NK-92 (cell line): ENCODE data around the gene INAVA.
"Not testable (repeated sequence)": the region's sequence is repeated elsewhere in the genome, so short reads cannot be mapped to it uniquely, and the experiment has no call there.

Source experiments
- DNase-seq: peaks from one replicate; lab custom pipeline; 2025; ENCODE audit not compliant: unreplicated experiment; lab: John Stamatoyannopoulos, UW

The INAVA gene

GRCh38 chr1:200918006-200918405 is 23.3 kb downstream of the INAVA start:
- no peak for DNase-seq

- DNase-seq = no peak
These were observed 24.7 kb downstream of the INAVA start for GRCh38 chr1:200919386-200919785.

- DNase-seq = no peak
These were observed 26.9 kb downstream of the INAVA start for GRCh38 chr1:200921571-200922110.

- no peak for DNase-seq
These were observed 27.7 kb downstream of the INAVA start for GRCh38 chr1:200922406-200922805.

- no peak for DNase-seq
These were observed 28.9 kb downstream of the INAVA start for GRCh38 chr1:200923601-200924000.

- DNase-seq = no peak
These were observed 31.1 kb downstream of the INAVA start for GRCh38 chr1:200925831-200926230.

GRCh38 chr1:200929530-200930278 is 35.0 kb downstream of the INAVA start:
- DNase-seq = no peak

- DNase-seq = not testable (repeated sequence)
These were observed 35.6 kb downstream of the INAVA start for GRCh38 chr1:200930285-200930684.

GRCh38 chr1:200931776-200932175 is 37.1 kb downstream of the INAVA start:
- no peak for DNase-seq

- DNase-seq = no peak
These were observed 40.1 kb downstream of the INAVA start for GRCh38 chr1:200934676-200935245.

GRCh38 chr1:200935286-200935962 is 40.7 kb downstream of the INAVA start:
- DNase-seq = not testable (repeated sequence)

- DNase-seq = no peak
These were observed 44.3 kb downstream of the INAVA start for GRCh38 chr1:200938955-200939354.

GRCh38 chr1:200945111-200945510 is 50.4 kb downstream of the INAVA start:
- no peak for DNase-seq

GRCh38 chr1:200947059-200947566 is 52.4 kb downstream of the INAVA start:
- DNase-seq = no peak

GRCh38 chr1:200949626-200950025 is 54.9 kb downstream of the INAVA start:
- no peak for DNase-seq

GRCh38 chr1:200951016-200951415 is 56.3 kb downstream of the INAVA start:
- no peak for DNase-seq

- DNase-seq = no peak
These were observed 59.7 kb downstream of the INAVA start for GRCh38 chr1:200954434-200954833.

- DNase-seq = no peak
These were observed 63.9 kb downstream of the INAVA start for GRCh38 chr1:200958597-200958996.

- no peak for DNase-seq
These were observed 64.8 kb downstream of the INAVA start for GRCh38 chr1:200959411-200959921.

GRCh38 chr1:200960236-200960947 is 65.7 kb downstream of the INAVA start:
- DNase-seq = no peak

- no peak for DNase-seq
These were observed 66.2 kb downstream of the INAVA start for GRCh38 chr1:200960948-200961340.
